ENCODE data around the gene CPNE8. TPM values are rescaled to one million over a fixed set of nuclear protein-coding genes. Genes with fewer than 3 reads are reported as not detected.

CPNE8 gene
- total RNA-seq, 2 donors from 2014 or later = 3.5 to 5.3 TPM

DNA sequence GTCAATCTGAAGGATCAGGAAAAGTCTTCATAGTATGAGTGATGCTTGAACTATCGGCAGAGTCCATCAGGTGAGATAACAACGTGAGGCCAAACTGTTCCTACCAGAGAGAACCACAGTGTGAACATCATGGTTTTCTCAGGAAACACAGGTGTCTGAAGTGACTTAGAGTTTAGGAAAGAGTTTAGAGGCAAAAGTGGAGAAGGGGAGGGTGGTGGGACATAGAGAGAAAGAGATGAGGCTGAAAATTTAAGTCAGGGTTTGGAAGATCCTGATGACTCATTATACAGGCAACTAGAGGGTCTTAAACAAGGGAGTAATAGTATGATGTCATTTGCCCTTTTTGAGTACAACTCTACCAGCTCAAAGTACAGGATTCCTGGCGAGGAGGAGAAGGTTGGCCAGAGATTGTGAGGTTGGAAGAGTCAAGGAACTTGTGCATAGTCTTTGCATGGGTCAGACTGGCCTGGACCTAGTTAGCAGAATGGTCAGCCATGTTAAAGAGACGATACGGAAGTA lies 16.0 kb downstream of the CPNE8 start:
- no peak for TF ChIP-seq POLR2A (IDR thresholded peaks at IDR 0.05)
- no peak for TF ChIP-seq POLR2AphosphoS5 (IDR thresholded peaks at IDR 0.05)
- TF ChIP-seq, protein P1, sequence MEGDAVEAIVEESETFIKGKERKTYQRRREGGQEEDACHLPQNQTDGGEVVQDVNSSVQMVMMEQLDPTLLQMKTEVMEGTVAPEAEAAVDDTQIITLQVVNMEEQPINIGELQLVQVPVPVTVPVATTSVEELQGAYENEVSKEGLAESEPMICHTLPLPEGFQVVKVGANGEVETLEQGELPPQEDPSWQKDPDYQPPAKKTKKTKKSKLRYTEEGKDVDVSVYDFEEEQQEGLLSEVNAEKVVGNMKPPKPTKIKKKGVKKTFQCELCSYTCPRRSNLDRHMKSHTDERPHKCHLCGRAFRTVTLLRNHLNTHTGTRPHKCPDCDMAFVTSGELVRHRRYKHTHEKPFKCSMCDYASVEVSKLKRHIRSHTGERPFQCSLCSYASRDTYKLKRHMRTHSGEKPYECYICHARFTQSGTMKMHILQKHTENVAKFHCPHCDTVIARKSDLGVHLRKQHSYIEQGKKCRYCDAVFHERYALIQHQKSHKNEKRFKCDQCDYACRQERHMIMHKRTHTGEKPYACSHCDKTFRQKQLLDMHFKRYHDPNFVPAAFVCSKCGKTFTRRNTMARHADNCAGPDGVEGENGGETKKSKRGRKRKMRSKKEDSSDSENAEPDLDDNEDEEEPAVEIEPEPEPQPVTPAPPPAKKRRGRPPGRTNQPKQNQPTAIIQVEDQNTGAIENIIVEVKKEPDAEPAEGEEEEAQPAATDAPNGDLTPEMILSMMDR (IDR thresholded peaks at IDR 0.05) = no peak
- no peak overlapping the region for H3K27ac ChIP-seq

GRCh38 chr12:38887770-38888169 lies 17.6 kb downstream of the CPNE8 start:
- 79% methylated on average over 1 of the region's 1 CpG for WGBS
- H3K9me3 ChIP-seq = no peaks in the 10 kb centered on the region
- no peaks in the 10 kb centered on the region for H3K27me3 ChIP-seq (replicated peaks; ENCODE audit: insufficient read depth)
- H3K4me3 ChIP-seq = no peak overlapping the region
- TF ChIP-seq POLR2A (IDR thresholded peaks at IDR 0.05) (no peak), POLR2AphosphoS5 (IDR thresholded peaks at IDR 0.05) (no peak)
- TF ChIP-seq, protein P1 (IDR thresholded peaks at IDR 0.05) = no peak
- no peaks in the 10 kb centered on the region for H3K4me1 ChIP-seq (replicated peaks)
- intact Hi-C loops (cut with DNase I) = no loop called here
- H3K27ac ChIP-seq = no peak overlapping the region
- no peaks in the 10 kb centered on the region for H3K36me3 ChIP-seq
- DNase-seq (ENCODE audit: low spot score) = no peak

More for the DNA sequence above, 16.0 kb downstream of the CPNE8 start:
- Histone ChIP-seq H3K36me3 (no peaks in the 10 kb centered on the region), H3K4me3 (no peak overlapping the region), H3K27me3 (replicated peaks; ENCODE audit: insufficient read depth) (no peaks in the 10 kb centered on the region), H3K4me1 (replicated peaks) (no peaks in the 10 kb centered on the region), H3K9me3 (no peaks in the 10 kb centered on the region)
- DNase-seq (ENCODE audit: low spot score) = no peak
- 91% methylated on average over 5 of the region's 5 CpGs for WGBS
- intact Hi-C loops (cut with DNase I) = no loop called here

DNA sequence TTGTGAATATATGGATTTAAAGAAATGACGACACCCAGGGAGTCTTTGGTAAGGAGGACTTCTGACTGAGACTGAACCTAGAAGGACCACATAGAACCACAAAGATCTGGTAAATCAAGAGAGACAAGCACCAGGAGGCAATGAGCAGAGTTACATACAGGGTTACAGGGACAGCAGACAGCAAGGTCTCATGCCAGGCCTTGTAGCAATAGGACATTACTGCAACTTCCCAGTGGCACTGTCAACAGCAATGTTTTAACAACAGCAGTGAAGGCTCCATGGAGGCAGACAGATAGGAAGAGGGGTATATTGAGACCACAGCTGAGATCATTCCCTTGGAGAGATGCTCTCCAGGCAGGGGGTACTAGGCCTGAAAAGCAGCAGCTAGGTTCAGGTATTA lies 18.5 kb downstream of the CPNE8 start:
- no peaks in the 10 kb centered on the region for H3K4me1 ChIP-seq (replicated peaks)
- no peaks in the 10 kb centered on the region for H3K9me3 ChIP-seq
- TF ChIP-seq POLR2AphosphoS5 (IDR thresholded peaks at IDR 0.05) = no peak
- TF ChIP-seq, protein P1 (IDR thresholded peaks at IDR 0.05) = no peak
- TF ChIP-seq POLR2A (IDR thresholded peaks at IDR 0.05) = no peak
- WGBS = 100% methylated on average over 1 of the region's 1 CpG
- no peak overlapping the region for H3K4me3 ChIP-seq
- DNase-seq (ENCODE audit: low spot score) = no peak
- no peaks in the 10 kb centered on the region for H3K36me3 ChIP-seq
- H3K27ac ChIP-seq = no peak overlapping the region
- intact Hi-C loops (cut with DNase I) = no loop called here
- H3K27me3 ChIP-seq (replicated peaks; ENCODE audit: insufficient read depth) = no peaks in the 10 kb centered on the region

- Histone ChIP-seq H3K4me1 (replicated peaks) (no peaks in the 10 kb centered on the region), H3K36me3 (no peaks in the 10 kb centered on the region), H3K27ac (no peak overlapping the region), H3K9me3 (no peaks in the 10 kb centered on the region), H3K27me3 (replicated peaks; ENCODE audit: insufficient read depth) (no peaks in the 10 kb centered on the region), H3K4me3 (no peak overlapping the region)
- TF ChIP-seq POLR2AphosphoS5 (IDR thresholded peaks at IDR 0.05) (peak; percentile 78), POLR2A (IDR thresholded peaks at IDR 0.05) (no peak)
- peak; percentile 73 for DNase-seq (ENCODE audit: low spot score)
- intact Hi-C loops (cut with DNase I) = no loop called here
Observed at GRCh38 chr12:38886064-38886463, 19.3 kb downstream of the CPNE8 start.

DNA sequence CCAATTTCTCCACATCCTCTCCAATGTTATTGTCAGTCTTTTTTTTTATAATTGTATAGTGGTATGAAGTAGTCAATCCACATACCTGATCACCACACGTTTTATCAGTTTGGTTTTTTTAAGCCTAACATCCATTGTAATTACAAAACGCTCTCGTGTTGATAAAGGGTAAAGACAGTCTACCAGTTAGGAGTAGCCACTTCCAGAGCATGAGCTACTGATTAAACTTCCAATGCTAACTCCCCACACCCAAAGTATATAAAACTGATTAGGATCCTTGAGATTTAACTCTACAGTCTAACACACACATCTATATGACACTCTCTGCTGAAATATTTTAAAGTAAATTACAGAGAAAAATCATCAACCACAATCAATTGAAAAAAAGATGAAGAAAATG lies 20.7 kb downstream of the CPNE8 start:
- no peak overlapping the region for H3K4me3 ChIP-seq
- DNase-seq (ENCODE audit: low spot score) = no peak
- H3K27ac ChIP-seq = no peak overlapping the region
- no peaks in the 10 kb centered on the region for H3K27me3 ChIP-seq (replicated peaks; ENCODE audit: insufficient read depth)
- intact Hi-C loops (cut with DNase I) = no loop called here
- no peaks in the 10 kb centered on the region for H3K36me3 ChIP-seq
- WGBS = 76% methylated on average over 3 of the region's 3 CpGs
- no peaks in the 10 kb centered on the region for H3K9me3 ChIP-seq
- no peaks in the 10 kb centered on the region for H3K4me1 ChIP-seq (replicated peaks)
- TF ChIP-seq POLR2AphosphoS5 (IDR thresholded peaks at IDR 0.05) (no peak), POLR2A (IDR thresholded peaks at IDR 0.05) (no peak)
- TF ChIP-seq, protein P1 (IDR thresholded peaks at IDR 0.05) = no peak

All from prostate gland (tissue), 2 donors.